H9 (cell line): Measurements from ENCODE around the gene SLC22A2. TPM values are rescaled to one million over a fixed set of nuclear protein-coding genes. Genes with fewer than 3 reads are reported as not detected.
A peak's percentile ranks its signal among the peaks of the same experiment; 100 is the strongest.

Experiments used
- DNase-seq: peaks from one replicate; pipeline ENCODE4 v3.0.0-alpha.2; 2017
- H2AFZ ChIP-seq: one replicate; pipeline ENCODE4 v1.6.1; 2013; ENCODE audit warnings: mild to moderate bottlenecking, low read length, control low read depth, moderate library complexity
- H2AK5ac ChIP-seq: 2 replicates; pipeline ENCODE4 v1.6.1; 2013; ENCODE audit warnings: low read length, control low read depth, mixed read lengths; ENCODE audit not compliant: insufficient read length
- H2BK120ac ChIP-seq: one replicate; pipeline ENCODE4 v1.6.1; 2013; ENCODE audit warnings: low read depth, mild to moderate bottlenecking, low read length, control low read depth, inconsistent platforms; ENCODE audit not compliant: poor library complexity, severe bottlenecking
- H2BK12ac ChIP-seq: 2 replicates; pipeline ENCODE4 v1.6.1; 2013; ENCODE audit warnings: low read length, control low read depth, mixed read lengths, low read depth; ENCODE audit not compliant: insufficient read length
- H2BK15ac ChIP-seq: 2 replicates; pipeline ENCODE4 v1.6.1; 2013; ENCODE audit warnings: low read depth, low read length, control low read depth
- H2BK20ac ChIP-seq: one replicate; pipeline ENCODE4 v1.6.1; 2013; ENCODE audit warnings: low read depth, mild to moderate bottlenecking, low read length, control low read depth, inconsistent platforms; ENCODE audit not compliant: poor library complexity, severe bottlenecking
- H2BK5ac ChIP-seq: 2 replicates; pipeline ENCODE4 v1.6.1; 2013; ENCODE audit warnings: low read length, control low read depth, mixed read lengths; ENCODE audit not compliant: insufficient read length
- H3K14ac ChIP-seq: 2 replicates; pipeline ENCODE4 v1.6.1; 2013; ENCODE audit warnings: low read length, control low read depth; ENCODE audit not compliant: insufficient read depth
- H3K18ac ChIP-seq: 2 replicates; pipeline ENCODE4 v1.6.1; 2013; ENCODE audit warnings: low read depth, mild to moderate bottlenecking, mixed read lengths, low read length, control low read depth; ENCODE audit not compliant: insufficient read length
- H3K23ac ChIP-seq: 2 replicates; pipeline ENCODE4 v1.6.1; 2013; ENCODE audit warnings: low read length, control low read depth, mixed read lengths, low read depth; ENCODE audit not compliant: insufficient read length
- H3K23me2 ChIP-seq: 2 replicates; pipeline ENCODE4 v1.6.1; 2013; ENCODE audit warnings: low read depth, mild to moderate bottlenecking, mixed read lengths, low read length, control low read depth; ENCODE audit not compliant: insufficient read length, poor library complexity, severe bottlenecking
- H3K27ac ChIP-seq: 2 replicates; pipeline ENCODE4 v1.5.1; 2013; ENCODE audit warnings: low read length, control low read depth, mixed read lengths, low read depth; ENCODE audit not compliant: insufficient read length
- H3K27me3 ChIP-seq: 2 replicates; pipeline ENCODE4 v1.6.1; 2013; ENCODE audit warnings: low read length, control low read depth, inconsistent platforms; ENCODE audit not compliant: insufficient read depth
- H3K4ac ChIP-seq: 2 replicates; pipeline ENCODE4 v1.6.1; 2013; ENCODE audit warnings: low read depth, mild to moderate bottlenecking, control low read depth, inconsistent platforms, low read length, moderate library complexity
- H3K4me1 ChIP-seq: 2 replicates; pipeline ENCODE4 v1.6.1; 2013; ENCODE audit warnings: low read length, control low read depth, inconsistent platforms; ENCODE audit not compliant: insufficient read depth
- H3K4me2 ChIP-seq: 2 replicates; pipeline ENCODE4 v1.6.1; 2013; ENCODE audit warnings: low read length, control low read depth, mixed read lengths; ENCODE audit not compliant: insufficient read length, insufficient read depth
- H3K56ac ChIP-seq: 2 replicates; pipeline ENCODE4 v1.6.1; 2013; ENCODE audit warnings: low read depth, mild to moderate bottlenecking, mixed read lengths, low read length, control low read depth; ENCODE audit not compliant: insufficient read length
- H3K79me1 ChIP-seq: 2 replicates; pipeline ENCODE4 v1.6.1; 2013; ENCODE audit warnings: low read depth, mild to moderate bottlenecking, moderate library complexity, low read length, control low read depth, inconsistent platforms; ENCODE audit not compliant: insufficient read depth, poor library complexity, severe bottlenecking
- H3K79me2 ChIP-seq: 2 replicates; pipeline ENCODE4 v1.6.1; 2013; ENCODE audit warnings: low read length, control low read depth, inconsistent platforms; ENCODE audit not compliant: insufficient read depth
- H3K9ac ChIP-seq: 2 replicates; pipeline ENCODE4 v1.6.1; 2013; ENCODE audit warnings: low read length, control low read depth, mixed read lengths; ENCODE audit not compliant: insufficient read length; ENCODE audit errors: extremely low read depth
- H3K9me3 ChIP-seq: one replicate; pipeline ENCODE4 v1.6.1; 2013; ENCODE audit warnings: low read depth, low read length, inconsistent platforms; ENCODE audit not compliant: control insufficient read depth
- H3T11ph ChIP-seq: one replicate; pipeline ENCODE4 v1.6.1; 2013; ENCODE audit warnings: mild to moderate bottlenecking, low read length, control low read depth, inconsistent platforms
- H4K20me1 ChIP-seq: one replicate; pipeline ENCODE4 v1.6.1; 2013; ENCODE audit not compliant: control insufficient read depth, insufficient read length, insufficient read depth
- H4K5ac ChIP-seq: 2 replicates; pipeline ENCODE4 v1.6.1; 2013; ENCODE audit warnings: low read depth, mild to moderate bottlenecking, mixed read lengths, low read length, control low read depth; ENCODE audit not compliant: insufficient read length
- H4K8ac ChIP-seq: replicated peaks from 2 replicates; pipeline ENCODE4 v1.6.1; 2013; ENCODE audit warnings: low read length, control low read depth, mixed read lengths, low read depth; ENCODE audit not compliant: insufficient read length
- H4K91ac ChIP-seq: 2 replicates; pipeline ENCODE4 v1.6.1; 2013; ENCODE audit warnings: low read depth, mild to moderate bottlenecking, moderate library complexity, mixed read lengths, low read length, control low read depth; ENCODE audit not compliant: insufficient read length
- H3K27ac Mint-ChIP-seq, 3 experiments: 2 replicates in 2 of 3; 3 replicates in 1 of 3; pipeline ENCODE4 v1.8.0; 2020 to 2021; ENCODE audit warnings: mixed read lengths in 3 of 3, mild to moderate bottlenecking in 1 of 3, moderate library complexity in 1 of 3
- H3K27me3 Mint-ChIP-seq: 2 replicates; pipeline ENCODE4 v1.8.0; 2021; ENCODE audit warnings: low read depth, mild to moderate bottlenecking, moderate library complexity, mixed read lengths
- H3K36me3 Mint-ChIP-seq, 3 experiments: 2 replicates in 2 of 3; 3 replicates in 1 of 3; pipeline ENCODE4 v1.8.0; 2020 to 2021; ENCODE audit warnings: low read depth in 3 of 3, mixed read lengths in 3 of 3; ENCODE audit not compliant: insufficient read depth in 1 of 3
- H3K4me1 Mint-ChIP-seq, 2 experiments: 2 replicates each; pipeline ENCODE4 v1.8.0; 2020; ENCODE audit warnings: mixed read lengths in 2 of 2
- H3K4me3 Mint-ChIP-seq, 2 experiments: 2 replicates in 1 of 2; 3 replicates in 1 of 2; pipeline ENCODE4 v1.8.0; 2020 to 2021; ENCODE audit warnings: mild to moderate bottlenecking in 2 of 2, mixed read lengths in 2 of 2, moderate library complexity in 1 of 2
- H3K9me3 Mint-ChIP-seq, 2 experiments: 2 replicates in 1 of 2; 3 replicates in 1 of 2; pipeline ENCODE4 v1.8.0; 2020; ENCODE audit warnings: mild to moderate bottlenecking in 2 of 2, mixed read lengths in 2 of 2, moderate library complexity in 1 of 2
- CTCF ChIP-seq: fragments of 200-600 bp; sonication (generic); conservative IDR thresholded peaks from 3 replicates; pipeline ENCODE4 v1.8.0; 2021; ENCODE audit warnings: antibody characterized with exemption, mild to moderate bottlenecking
- WGBS: extraction: QIAGEN DNeasy Blood & Tissue Kit; methylation state at CpG from one replicate; pipeline ENCODE4 v1.1.7; 2013; ENCODE audit warnings: missing lambda C conversion rate, low lambda C conversion rate, mixed read lengths; ENCODE audit not compliant: insufficient read length; ENCODE audit errors: extremely low coverage; 5-methylcytosine and 5-hydroxymethylcytosine counted together
- total RNA-seq: library from RNA; stranded (reverse); gene quantifications from 2 replicates; pipeline ENCODE4 v1.2.1, GENCODE V29; 2021

Gene SLC22A2
- total RNA-seq, 1 experiment from 2014 or later, result 1.0 TPM

GRCh38 chr6:160207618-160208017 is 51.0 kb downstream of the SLC22A2 start:
- peaks cover 25 to 44% (median 29%) of the 10 kb centered on the region in 3 experiments for H3K36me3 Mint-ChIP-seq
- no peak overlapping the region for H3K18ac ChIP-seq
- H3K27me3 ChIP-seq, result no peaks in the 10 kb centered on the region
- H3K79me1 ChIP-seq, result no peaks in the 10 kb centered on the region
- no peak overlapping the region for H3K27ac ChIP-seq
- H3K4me1 ChIP-seq, result no peaks in the 10 kb centered on the region
- H3K4me2 ChIP-seq, result no peak overlapping the region
- peaks cover 19% of the 10 kb centered on the region for H3K9me3 ChIP-seq
- H3T11ph ChIP-seq, result no peak overlapping the region
- H3K14ac ChIP-seq, result no peak overlapping the region
- H3K9me3 Mint-ChIP-seq, result peaks cover 42 to 48% of the 10 kb centered on the region in 2 experiments
- H3K27me3 Mint-ChIP-seq, result peaks cover 4% of the 10 kb centered on the region; the same call in 1 of the 2 replicates
- no peaks in the 10 kb centered on the region for H3K23me2 ChIP-seq
- no peak overlapping the region for H4K5ac ChIP-seq
- H2BK120ac ChIP-seq, result no peak overlapping the region
- no peaks in the 10 kb centered on the region for H3K79me2 ChIP-seq
- H2BK5ac ChIP-seq, result no peak overlapping the region
- H2AK5ac ChIP-seq, result no peak overlapping the region
- TF ChIP-seq CTCF, result no peak
- peaks cover 7 to 10% of the 10 kb centered on the region in 2 experiments for H3K4me1 Mint-ChIP-seq
- no peak overlapping the region for H3K56ac ChIP-seq
- no peak overlapping the region for H2BK12ac ChIP-seq
- no peak overlapping the region for H2BK20ac ChIP-seq
- no peak overlapping the region for H2BK15ac ChIP-seq
- H3K4ac ChIP-seq, result no peak overlapping the region
- H4K8ac ChIP-seq, result no peak overlapping the region
- DNase-seq, result no peak
- no peak overlapping the region for H4K91ac ChIP-seq
- no peak overlapping the region for H3K4me3 Mint-ChIP-seq
- no peaks in the 10 kb centered on the region for H4K20me1 ChIP-seq
- no peak overlapping the region for H3K23ac ChIP-seq
- H2AFZ ChIP-seq, result no peak overlapping the region
- WGBS, result no CpG with 5 or more reads among the region's 3 CpGs
- no peak overlapping the region for H3K9ac ChIP-seq
- H3K27ac Mint-ChIP-seq, result peak overlapping the region in 1 of 3 experiments; percentile 17; a peak in 2 of 7 replicates
